Activated CD8-positive, alpha-beta T cell treated with anti-CD3 and anti-CD28 coated beads for 36 hours (primary cell): Measurements from ENCODE around the gene RNF212. TPM values are rescaled to one million over a fixed set of nuclear protein-coding genes. Genes with fewer than 3 reads are reported as not detected.

Source experiments
- ATAC-seq: fragments of 200-7000 bp; cut with Tn5 transposase; one replicate; pipeline ENCODE4 v1.10.0; 2021; ENCODE audit warnings: mild to moderate bottlenecking, moderate library complexity
- CTCF ChIA-PET: fragments of 350-600 bp; sonication (Branson Sonifier 250); formaldehyde crosslinking; loops from one replicate; lab custom pipeline; 2021; ENCODE audit warnings: antibody characterized with exemption; lab: Charles Lee
- POLR2A ChIA-PET: fragments of 350-600 bp; sonication (Branson Sonifier 250); formaldehyde crosslinking; loops from one replicate; lab custom pipeline; 2021; ENCODE audit warnings: antibody characterized with exemption; lab: Charles Lee
- DNase-seq: peaks from one replicate; pipeline ENCODE4 v3.0.0-alpha.2; 2020
- H3K27ac Mint-ChIP-seq: one replicate; pipeline ENCODE4 v1.8.0; 2021; ENCODE audit warnings: mild to moderate bottlenecking, mixed read lengths
- H3K27me3 Mint-ChIP-seq: one replicate; pipeline ENCODE4 v1.8.0; 2021; ENCODE audit warnings: mixed read lengths
- H3K36me3 Mint-ChIP-seq: one replicate; pipeline ENCODE4 v1.8.0; 2021; ENCODE audit warnings: low read depth, mixed read lengths
- H3K4me1 Mint-ChIP-seq: one replicate; pipeline ENCODE4 v1.8.0; 2021; ENCODE audit warnings: low read depth, mixed read lengths
- H3K4me3 Mint-ChIP-seq: one replicate; pipeline ENCODE4 v1.8.0; 2021; ENCODE audit warnings: mild to moderate bottlenecking, moderate library complexity, mixed read lengths
- H3K9me3 Mint-ChIP-seq: one replicate; pipeline ENCODE4 v1.8.0; 2021; ENCODE audit warnings: mixed read lengths
- CTCF ChIP-seq: fragments of 200-600 bp; IDR thresholded peaks from one replicate; pipeline ENCODE4 v1.8.0; 2022; ENCODE audit warnings: antibody characterized with exemption, mild to moderate bottlenecking
- intact Hi-C: fragments of 100-400 bp; cut with micrococcal nuclease; formaldehyde crosslinking; loops from one replicate; pipeline ENCODE4 v1.10.0; 2022
- total RNA-seq, 2 experiments: library from RNA; stranded (reverse); gene quantifications; one replicate each; pipeline ENCODE4 v1.2.3, GENCODE V29; 2021

RNF212 gene
- total RNA-seq, 2 experiments from 2014 or later, result 3.0 to 3.3 TPM

GRCh38 chr4:1151541-1151940, 38.2 kb upstream of the RNF212 start:
- DNase-seq (no peak), ATAC-seq (no peak)
- no peak for TF ChIP-seq CTCF
- Mint-ChIP-seq H3K4me3 (no peak overlapping the region), H3K9me3 (no peaks in the 10 kb centered on the region), H3K36me3 (no peaks in the 10 kb centered on the region), H3K27ac (no peak overlapping the region), H3K27me3 (peaks cover 4% of the 10 kb centered on the region), H3K4me1 (no peaks in the 10 kb centered on the region)
- intact Hi-C loops, result no loop called here
- ChIA-PET POLR2A (interaction anchor here (0.5 kb wide), 1 partner anchor 12 kb away, joined by 3 read pairs; no protein-coding TSS in a partner anchor), CTCF (interaction anchor here (1.1 to 1.3 kb wide), 2 partner anchors 21 to 116 kb away, joined by 3 to 6 read pairs; no protein-coding TSS in a partner anchor)

- intact Hi-C loops, result no loop called here
- TF ChIP-seq CTCF, result no peak
- peaks cover 4% of the 10 kb centered on the region for H3K27me3 Mint-ChIP-seq
- ChIA-PET CTCF (interaction anchor here (0.6 kb wide), 1 partner anchor 21 kb away, joined by 3 read pairs; no protein-coding TSS in a partner anchor), POLR2A (interaction anchor here (1.1 to 1.7 kb wide), 2 partner anchors 12 to 14 kb away, joined by 5 to 6 read pairs; no protein-coding TSS in a partner anchor)
- H3K4me3 Mint-ChIP-seq, result no peak overlapping the region
- DNase-seq (no peak), ATAC-seq (no peak)
- no peaks in the 10 kb centered on the region for H3K4me1 Mint-ChIP-seq
- H3K9me3 Mint-ChIP-seq, result no peaks in the 10 kb centered on the region
- H3K36me3 Mint-ChIP-seq, result no peaks in the 10 kb centered on the region
- H3K27ac Mint-ChIP-seq, result no peak overlapping the region
Measured at GRCh38 chr4:1150875-1151274, 37.5 kb upstream of the RNF212 start.

GRCh38 chr4:1139860-1140259, 26.5 kb upstream of the RNF212 start:
- H3K9me3 Mint-ChIP-seq, result no peaks in the 10 kb centered on the region
- DNase-seq (no peak), ATAC-seq (no peak)
- ChIA-PET CTCF (interaction anchor here (1.4 kb wide), 1 partner anchor 28 kb away, joined by 3 read pairs; no protein-coding TSS in a partner anchor), POLR2A (no interaction called here)
- intact Hi-C loops, result loop anchor here (10.0 kb wide), 1 partner anchor 215 kb away; no protein-coding TSS in a partner anchor
- no peaks in the 10 kb centered on the region for H3K36me3 Mint-ChIP-seq
- no peak for TF ChIP-seq CTCF
- peaks cover 5% of the 10 kb centered on the region for H3K27me3 Mint-ChIP-seq
- H3K27ac Mint-ChIP-seq, result no peak overlapping the region
- H3K4me1 Mint-ChIP-seq, result peaks cover 9% of the 10 kb centered on the region
- no peak overlapping the region for H3K4me3 Mint-ChIP-seq

GRCh38 chr4:1137850-1138249, 24.5 kb upstream of the RNF212 start:
- no peaks in the 10 kb centered on the region for H3K9me3 Mint-ChIP-seq
- H3K27ac Mint-ChIP-seq, result peak overlapping the region; percentile 14
- peaks cover 2% of the 10 kb centered on the region for H3K27me3 Mint-ChIP-seq
- no peak for ATAC-seq
- no peak for TF ChIP-seq CTCF
- POLR2A ChIA-PET, result no interaction called here
- peaks cover 9% of the 10 kb centered on the region for H3K4me1 Mint-ChIP-seq
- DNase-seq, result no peak
- intact Hi-C loops, result loop anchor here (10.0 kb wide), 1 partner anchor 217 kb away; no protein-coding TSS in a partner anchor
- H3K4me3 Mint-ChIP-seq, result peak overlapping the region; percentile 62
- CTCF ChIA-PET, result interaction anchor here (1.0 to 2.7 kb wide), 8 partner anchors 29 to 218 kb away, joined by 3 to 13 read pairs (median 4); no protein-coding TSS in a partner anchor
- H3K36me3 Mint-ChIP-seq, result no peaks in the 10 kb centered on the region

GRCh38 chr4:1137063-1137776, 23.9 kb upstream of the RNF212 start:
- CTCF ChIA-PET, result interaction anchor here (0.6 to 2.7 kb wide), 12 partner anchors 9 to 219 kb away, joined by 3 to 13 read pairs (median 4); partner anchors contain the start of gene MAEA
- intact Hi-C loops, result loop anchor here (10.0 kb wide), 1 partner anchor 218 kb away; no protein-coding TSS in a partner anchor
- peaks cover 2% of the 10 kb centered on the region for H3K27me3 Mint-ChIP-seq
- POLR2A ChIA-PET, result interaction anchor here (1.0 kb wide), 1 partner anchor 13 kb away, joined by 6 read pairs; no protein-coding TSS in a partner anchor
- H3K4me3 Mint-ChIP-seq, result peak overlapping the region; percentile 62
- H3K36me3 Mint-ChIP-seq, result no peaks in the 10 kb centered on the region
- H3K4me1 Mint-ChIP-seq, result peaks cover 9% of the 10 kb centered on the region
- H3K9me3 Mint-ChIP-seq, result no peaks in the 10 kb centered on the region
- peak overlapping the region; percentile 65 for H3K27ac Mint-ChIP-seq
- TF ChIP-seq CTCF, result no peak
- peak; percentile 53 for ATAC-seq
- no peak for DNase-seq
